ENCODE data around the gene ATP1A1. TPM values are rescaled to one million over a fixed set of nuclear protein-coding genes. Genes with fewer than 3 reads are reported as not detected.

The ATP1A1 gene
- total and polyA plus RNA-seq, 2 experiments from 2014 or later = 66.4 to 116 TPM

DNA sequence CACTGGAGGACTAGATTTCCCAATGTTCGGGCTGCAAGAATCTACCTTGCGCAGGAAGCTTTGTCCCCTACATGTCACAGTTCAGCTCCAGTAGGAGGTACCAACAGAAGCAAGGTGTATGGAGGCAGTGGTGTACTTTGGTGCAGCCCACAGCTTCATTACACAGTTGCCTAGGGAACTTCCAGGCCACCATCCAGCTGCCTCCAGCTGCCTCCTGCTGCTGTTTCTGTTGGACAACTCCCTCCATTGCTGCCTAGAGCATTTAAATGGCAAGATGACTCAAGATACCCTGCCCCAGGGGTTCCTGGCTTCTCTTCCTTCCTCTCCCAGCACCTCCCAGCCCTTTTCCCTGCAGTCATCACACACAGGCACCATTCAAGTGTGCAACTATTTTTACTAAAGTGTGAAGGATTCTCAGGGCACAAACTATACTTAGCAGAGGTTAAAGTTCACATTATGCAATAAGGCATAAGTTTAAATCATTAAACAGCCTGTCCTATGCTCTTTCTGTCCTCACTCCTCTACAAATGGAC, 39.0 kb upstream of the ATP1A1 start:
- peak; percentile 12 for DNase-seq
- H3K4me2 ChIP-seq (ENCODE audit: unreplicated experiment) = no peak overlapping the region
- no peaks in the 10 kb centered on the region for H3K27me3 ChIP-seq (replicated peaks; ENCODE audit: insufficient read depth)
- H3K36me3 ChIP-seq (ENCODE audit: low read depth) = no peaks in the 10 kb centered on the region
- no peak overlapping the region for H3K27ac ChIP-seq
- H2AFZ ChIP-seq = no peak overlapping the region
- no peaks in the 10 kb centered on the region for H3K79me2 ChIP-seq (ENCODE audit: insufficient read depth)
- no peak overlapping the region for H3K4me3 ChIP-seq
- no peaks in the 10 kb centered on the region for H3K9me3 ChIP-seq (ENCODE audit: low read depth)
- H3K9me2 ChIP-seq (ENCODE audit: insufficient read depth) = no peaks in the 10 kb centered on the region
- no peak overlapping the region for H3K9ac ChIP-seq
- WGBS, 2 experiments (ENCODE audit: low coverage in 1 of 2, low lambda C conversion rate in 2 of 2, missing lambda C conversion rate in 2 of 2) = 86 to 98% methylated on average over 2 of the region's 2 CpGs
- no peaks in the 10 kb centered on the region for H4K20me1 ChIP-seq (ENCODE audit: insufficient read depth)
- in situ Hi-C loops (cut with MboI) = no loop called here
- H3K4me1 ChIP-seq (ENCODE audit: insufficient read depth) = no peaks in the 10 kb centered on the region
- TF ChIP-seq EZH2 (IDR thresholded peaks at IDR 0.05; ENCODE audit: insufficient read depth, poor library complexity, severe bottlenecking) (no peak), EZH2phosphoT487 (IDR thresholded peaks at IDR 0.05; ENCODE audit: insufficient read depth, low read depth) (no peak)
- H3F3A ChIP-seq (ENCODE audit: insufficient read depth) = no peaks in the 10 kb centered on the region

DNA sequence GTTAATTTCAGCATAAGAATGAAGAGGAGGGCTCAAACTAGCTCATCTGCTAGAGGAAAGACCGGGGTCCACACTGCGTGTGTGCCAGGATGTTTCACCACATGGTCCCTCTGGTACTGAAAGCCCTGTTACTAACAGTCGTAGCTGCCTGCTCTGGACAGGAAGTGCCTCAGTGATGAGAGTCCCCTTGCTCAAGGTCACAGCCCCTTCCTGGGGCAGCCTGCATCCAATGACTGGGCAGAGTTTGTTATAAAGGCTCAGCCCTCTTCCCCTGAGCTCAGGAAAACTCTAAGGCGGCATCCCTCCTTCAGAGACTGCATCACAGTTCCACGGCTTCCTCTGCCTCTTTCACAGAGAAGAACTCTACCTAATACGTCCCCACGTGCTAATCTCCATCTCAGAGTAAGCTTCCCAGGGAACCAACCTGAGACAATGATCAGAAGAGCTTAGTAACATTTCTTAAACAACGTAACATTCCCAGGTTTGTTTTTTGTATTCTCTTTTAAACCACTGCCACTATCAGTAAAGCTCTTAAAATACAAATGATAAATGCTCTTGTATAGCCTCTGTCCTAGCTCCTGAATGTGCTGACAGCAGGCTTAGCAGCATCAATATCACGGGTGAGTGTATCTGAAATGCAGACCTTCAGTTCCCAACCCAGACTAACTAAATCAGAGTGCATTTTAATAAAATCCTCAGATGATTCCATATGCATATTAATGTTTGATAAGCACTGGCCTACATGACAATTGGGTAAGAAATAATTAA, 38.0 kb upstream of the ATP1A1 start:
- H3K27ac ChIP-seq = no peak overlapping the region
- no peak overlapping the region for H2AFZ ChIP-seq
- DNase-seq = no peak
- no peaks in the 10 kb centered on the region for H3K79me2 ChIP-seq (ENCODE audit: insufficient read depth)
- no peaks in the 10 kb centered on the region for H3K4me1 ChIP-seq (ENCODE audit: insufficient read depth)
- no peak overlapping the region for H3K4me2 ChIP-seq (ENCODE audit: unreplicated experiment)
- H3K9me3 ChIP-seq (ENCODE audit: low read depth) = no peaks in the 10 kb centered on the region
- no peaks in the 10 kb centered on the region for H3F3A ChIP-seq (ENCODE audit: insufficient read depth)
- H3K9ac ChIP-seq = no peak overlapping the region
- H3K9me2 ChIP-seq (ENCODE audit: insufficient read depth) = no peaks in the 10 kb centered on the region
- 70 to 75% methylated on average over 9 of the region's 9 CpGs for WGBS, 2 experiments (ENCODE audit: low coverage in 1 of 2, low lambda C conversion rate in 2 of 2, missing lambda C conversion rate in 2 of 2)
- H3K4me3 ChIP-seq = no peak overlapping the region
- in situ Hi-C loops (cut with MboI) = no loop called here
- TF ChIP-seq EZH2 (IDR thresholded peaks at IDR 0.05; ENCODE audit: insufficient read depth, poor library complexity, severe bottlenecking) (no peak), EZH2phosphoT487 (IDR thresholded peaks at IDR 0.05; ENCODE audit: insufficient read depth, low read depth) (no peak)
- no peaks in the 10 kb centered on the region for H3K27me3 ChIP-seq (replicated peaks; ENCODE audit: insufficient read depth)
- no peaks in the 10 kb centered on the region for H3K36me3 ChIP-seq (ENCODE audit: low read depth)
- H4K20me1 ChIP-seq (ENCODE audit: insufficient read depth) = no peaks in the 10 kb centered on the region

DNA sequence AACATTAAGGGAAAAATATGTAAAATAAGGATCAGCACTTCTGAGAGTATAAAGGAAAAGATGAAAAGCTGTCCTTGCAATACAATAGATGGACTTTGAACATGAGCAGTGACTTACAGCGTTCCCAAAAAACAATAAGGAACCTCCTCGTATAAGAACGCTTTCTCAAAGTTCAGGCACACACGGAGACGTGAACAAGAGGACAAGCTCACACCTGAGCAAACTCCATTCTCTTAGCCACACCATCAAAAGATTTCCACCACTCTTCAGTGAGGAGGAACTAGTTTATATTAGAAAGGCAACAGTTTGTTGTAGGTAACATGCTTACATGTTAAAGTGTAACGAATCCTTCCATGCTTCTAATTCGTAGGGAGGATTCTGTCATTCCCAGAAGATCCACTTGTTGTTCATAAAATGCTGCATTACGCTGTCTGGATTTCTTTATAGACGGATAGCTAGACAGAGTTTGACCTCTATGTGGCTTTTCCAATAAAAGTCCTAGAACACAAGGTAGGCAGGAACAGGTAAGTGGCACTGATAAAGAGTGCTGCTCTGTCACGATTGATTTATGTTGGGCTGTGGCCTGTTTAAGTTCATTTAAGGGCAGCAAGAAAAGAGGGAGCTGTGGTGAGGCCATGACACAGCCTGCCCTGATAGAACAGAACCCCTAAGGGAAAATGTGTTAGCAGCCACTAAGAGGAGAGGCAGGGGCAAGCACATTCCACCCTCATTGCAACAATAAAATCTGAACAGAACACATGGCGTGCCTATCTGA, 37.0 kb upstream of the ATP1A1 start:
- Histone ChIP-seq H3K4me3 (no peak overlapping the region), H2AFZ (no peak overlapping the region), H3F3A (ENCODE audit: insufficient read depth) (no peaks in the 10 kb centered on the region), H3K4me2 (ENCODE audit: unreplicated experiment) (no peak overlapping the region), H3K9me3 (ENCODE audit: low read depth) (no peaks in the 10 kb centered on the region), H3K27ac (no peak overlapping the region), H3K36me3 (ENCODE audit: low read depth) (no peaks in the 10 kb centered on the region), H3K9me2 (ENCODE audit: insufficient read depth) (no peaks in the 10 kb centered on the region), H3K79me2 (ENCODE audit: insufficient read depth) (no peaks in the 10 kb centered on the region), H3K9ac (no peak overlapping the region), H3K4me1 (ENCODE audit: insufficient read depth) (no peaks in the 10 kb centered on the region), H4K20me1 (ENCODE audit: insufficient read depth) (no peaks in the 10 kb centered on the region), H3K27me3 (replicated peaks; ENCODE audit: insufficient read depth) (no peaks in the 10 kb centered on the region)
- in situ Hi-C loops (cut with MboI) = no loop called here
- 75 to 77% methylated on average over 11 of the region's 11 CpGs for WGBS, 2 experiments (ENCODE audit: low coverage in 1 of 2, low lambda C conversion rate in 2 of 2, missing lambda C conversion rate in 2 of 2)
- no peak for DNase-seq
- TF ChIP-seq EZH2 (IDR thresholded peaks at IDR 0.05; ENCODE audit: insufficient read depth, poor library complexity, severe bottlenecking) = no peak
- no peak for TF ChIP-seq EZH2phosphoT487 (IDR thresholded peaks at IDR 0.05; ENCODE audit: insufficient read depth, low read depth)

DNA sequence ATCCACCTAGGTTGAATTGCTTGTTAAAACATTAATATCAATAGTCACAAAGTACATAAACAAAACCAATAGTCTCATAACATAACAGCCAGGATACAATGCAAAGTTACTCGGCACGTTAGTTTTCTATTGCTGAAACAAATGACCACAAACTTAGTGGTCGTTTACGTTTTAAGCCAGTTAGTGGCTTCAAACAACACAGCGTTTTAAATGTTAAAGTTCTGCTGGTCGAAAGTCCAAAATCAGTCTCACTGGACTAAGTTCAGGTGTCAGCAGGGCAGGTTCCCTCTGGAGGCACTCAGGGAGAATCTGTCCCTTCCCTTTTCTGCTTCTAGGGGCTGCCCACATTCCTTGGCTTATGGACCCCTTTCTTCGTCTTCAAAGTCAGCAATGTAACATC, 35.6 kb upstream of the ATP1A1 start:
- no peaks in the 10 kb centered on the region for H3K36me3 ChIP-seq (ENCODE audit: low read depth)
- H3K9ac ChIP-seq = no peak overlapping the region
- no peaks in the 10 kb centered on the region for H3K9me3 ChIP-seq (ENCODE audit: low read depth)
- H3K4me2 ChIP-seq (ENCODE audit: unreplicated experiment) = no peak overlapping the region
- no peak overlapping the region for H3K4me3 ChIP-seq
- H4K20me1 ChIP-seq (ENCODE audit: insufficient read depth) = no peaks in the 10 kb centered on the region
- in situ Hi-C loops (cut with MboI) = no loop called here
- H3K79me2 ChIP-seq (ENCODE audit: insufficient read depth) = no peaks in the 10 kb centered on the region
- no peaks in the 10 kb centered on the region for H3K9me2 ChIP-seq (ENCODE audit: insufficient read depth)
- H3K4me1 ChIP-seq (ENCODE audit: insufficient read depth) = no peaks in the 10 kb centered on the region
- no peaks in the 10 kb centered on the region for H3K27me3 ChIP-seq (replicated peaks; ENCODE audit: insufficient read depth)
- no peak overlapping the region for H3K27ac ChIP-seq
- TF ChIP-seq EZH2phosphoT487 (IDR thresholded peaks at IDR 0.05; ENCODE audit: insufficient read depth, low read depth) (no peak), EZH2 (IDR thresholded peaks at IDR 0.05; ENCODE audit: insufficient read depth, poor library complexity, severe bottlenecking) (no peak)
- H2AFZ ChIP-seq = no peak overlapping the region
- 77 to 79% methylated on average over 7 of the region's 7 CpGs for WGBS, 2 experiments (ENCODE audit: low coverage in 1 of 2, low lambda C conversion rate in 2 of 2, missing lambda C conversion rate in 2 of 2)
- no peak for DNase-seq
- H3F3A ChIP-seq (ENCODE audit: insufficient read depth) = no peaks in the 10 kb centered on the region

All from GM23248 (cell line).